HG03460 (cell line): ENCODE data around the gene ABLIM1.

ENCODE experiments used
- ATAC-seq: cut with Tn5 transposase; IDR thresholded peaks from one replicate; pipeline ENCODE4 v1.9.1; 2021; ENCODE audit not compliant: unreplicated experiment

The ABLIM1 gene

DNA sequence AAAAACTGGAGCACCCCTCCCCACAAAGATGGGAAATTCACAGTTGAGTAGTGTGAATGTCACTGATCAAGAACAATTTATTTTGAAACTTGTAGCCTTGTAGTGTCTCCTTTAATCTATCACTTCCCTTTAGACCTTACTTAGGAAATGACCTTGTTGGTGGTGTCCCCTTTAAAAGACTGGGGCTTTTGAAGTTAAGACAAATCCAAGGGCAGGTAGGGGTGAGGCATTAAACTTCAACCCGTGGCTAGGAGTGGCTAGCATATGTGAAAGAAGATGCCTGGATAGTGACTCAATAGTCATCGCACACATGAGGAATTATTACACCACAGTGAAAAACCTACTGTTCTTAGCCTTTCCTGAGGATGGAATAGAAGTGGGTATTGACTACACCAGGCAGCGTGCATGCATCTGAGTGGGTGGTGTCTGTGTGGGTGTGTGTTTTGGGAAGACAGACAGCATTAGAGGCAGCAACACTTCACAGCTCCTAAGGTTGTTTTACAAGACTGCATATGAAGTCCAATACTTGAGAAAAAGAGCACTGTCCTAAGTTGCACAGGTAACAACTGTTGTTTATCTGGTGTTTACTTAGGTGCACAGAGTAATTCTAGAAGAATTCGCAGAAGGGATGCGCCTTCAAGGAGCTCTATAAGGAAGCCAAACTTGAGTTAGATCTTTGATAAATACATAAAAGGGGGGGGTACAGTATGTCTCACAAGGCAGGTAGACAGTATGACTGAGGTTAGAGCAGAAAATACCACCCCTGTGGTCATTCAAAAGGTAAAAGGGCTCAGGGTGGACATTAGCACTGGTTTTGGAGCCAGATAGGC is 32.9 kb downstream of the ABLIM1 start:
- ATAC-seq, result no peak

DNA sequence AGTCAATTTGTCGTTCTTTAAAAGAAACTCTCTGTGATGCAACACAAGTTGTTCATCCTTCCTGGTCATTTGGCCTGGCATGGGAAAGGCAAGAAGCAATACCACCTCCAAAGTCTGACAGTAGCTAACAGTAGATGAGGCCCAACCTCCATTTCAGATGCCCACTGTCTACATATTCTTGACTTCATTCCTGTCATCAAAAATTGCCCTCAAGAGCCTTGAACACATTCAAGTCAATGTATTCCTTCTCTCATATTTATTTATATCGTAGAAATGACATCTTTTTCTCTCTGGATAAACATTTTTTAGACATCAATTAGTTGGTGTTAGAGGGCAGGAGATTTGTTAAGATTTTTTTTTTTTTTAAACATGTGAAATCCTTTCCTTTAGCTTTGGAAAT is 33.7 kb downstream of the ABLIM1 start:
- no peak for ATAC-seq

DNA sequence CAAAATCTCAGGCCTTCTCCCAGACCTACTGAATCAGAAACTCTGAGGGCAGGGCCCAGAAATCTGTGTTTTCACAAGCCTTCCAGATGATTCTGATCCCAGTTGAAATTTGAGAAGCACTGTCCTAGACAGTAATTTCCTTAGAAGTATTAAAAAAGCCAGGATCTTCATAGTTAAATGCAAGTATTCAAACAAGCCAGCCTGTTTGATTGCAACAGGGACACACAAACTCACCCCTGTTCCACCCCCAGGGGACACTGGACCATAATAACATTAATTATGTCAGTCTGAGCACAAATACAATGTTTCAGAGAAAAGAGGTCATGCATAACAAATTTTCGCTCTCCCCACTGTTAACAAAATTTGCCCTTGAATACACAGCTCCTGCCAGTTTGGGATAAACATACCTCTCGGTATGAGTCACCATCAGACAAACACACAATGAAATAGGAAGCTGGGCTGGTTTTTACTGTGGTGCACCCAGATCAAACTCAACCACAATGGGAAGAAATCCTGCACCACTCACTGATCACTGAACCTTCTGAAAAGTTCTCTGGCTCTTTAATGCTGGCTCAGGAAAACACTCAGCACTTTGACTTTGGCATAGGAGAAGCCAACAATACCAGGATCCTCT is 34.3 kb downstream of the ABLIM1 start:
- no peak for ATAC-seq

DNA sequence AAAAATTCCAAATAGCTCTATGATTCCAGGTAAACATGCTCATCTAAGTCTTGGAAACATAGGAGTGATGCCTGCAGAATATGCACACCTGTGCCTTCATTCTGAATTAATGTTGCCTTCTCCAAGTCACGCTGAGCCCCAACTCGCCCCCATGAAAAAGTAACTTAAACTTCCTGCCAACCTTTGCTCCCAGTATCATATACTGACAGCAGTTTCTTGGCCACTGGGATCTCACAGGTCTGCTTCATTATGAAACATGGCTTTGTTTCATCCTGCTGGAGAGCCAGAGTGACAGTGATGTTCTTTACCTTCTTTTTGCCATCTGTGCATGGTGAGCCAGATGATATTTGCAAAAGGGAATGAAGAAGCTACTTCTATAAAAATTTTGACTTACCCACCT is 34.9 kb downstream of the ABLIM1 start:
- no peak for ATAC-seq

DNA sequence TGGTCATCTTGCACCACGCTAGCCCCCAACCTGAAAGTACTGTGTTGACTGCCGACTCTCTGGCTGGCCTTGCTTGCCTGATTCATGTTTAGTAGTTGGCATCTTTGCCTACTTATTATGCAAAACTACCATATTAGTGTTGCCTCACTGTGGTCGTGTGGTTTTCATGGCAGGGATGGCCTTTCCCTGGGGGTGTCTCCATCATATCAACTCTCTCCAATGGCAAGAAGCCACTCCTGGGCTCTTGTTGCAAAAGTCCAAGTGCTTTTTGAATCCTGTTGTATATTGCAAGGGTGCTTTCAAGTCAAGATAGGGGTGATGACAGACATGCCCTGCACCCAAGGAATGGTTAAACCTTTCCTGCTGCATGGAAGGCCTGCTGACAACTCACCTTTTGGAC is 39.4 kb downstream of the ABLIM1 start:
- ATAC-seq, result no peak

DNA sequence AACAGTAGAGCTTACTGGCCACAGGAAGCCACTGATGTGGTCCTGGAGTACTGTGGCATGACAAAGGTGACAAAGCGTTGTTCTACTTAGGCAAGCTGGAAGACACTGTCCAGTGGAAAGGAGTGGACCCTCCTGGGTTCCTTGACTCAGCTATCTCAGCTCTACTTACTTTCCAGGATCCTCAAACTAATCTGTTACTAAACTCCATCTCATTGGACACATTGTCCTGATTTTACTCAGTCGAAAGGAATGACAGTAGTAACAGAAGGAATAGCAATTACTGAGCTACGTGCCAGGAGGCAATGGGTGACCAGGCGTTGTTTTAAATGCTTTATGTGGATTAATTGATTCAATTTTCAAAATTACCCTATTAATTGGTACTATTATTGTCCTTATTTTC is 41.6 kb downstream of the ABLIM1 start:
- no peak for ATAC-seq

DNA sequence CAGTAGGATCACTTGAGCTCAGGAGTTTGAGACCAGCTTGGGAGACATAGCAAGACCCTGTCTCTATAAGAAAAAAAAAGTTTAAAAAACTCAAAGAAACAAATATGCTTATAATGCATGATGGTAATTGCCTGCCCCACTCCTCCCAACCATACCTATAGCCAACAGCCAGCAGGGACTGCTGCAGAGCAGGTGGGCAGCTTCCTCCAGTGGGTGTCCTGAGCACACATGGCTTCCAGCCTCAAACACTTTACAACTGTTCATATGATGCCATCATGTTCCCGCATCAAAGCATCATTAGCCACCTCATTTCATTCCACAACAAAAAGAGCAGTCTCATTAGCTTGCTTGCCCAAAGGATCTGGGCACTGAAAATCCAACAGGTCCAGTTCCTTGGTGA is 42.0 kb downstream of the ABLIM1 start:
- no peak for ATAC-seq

DNA sequence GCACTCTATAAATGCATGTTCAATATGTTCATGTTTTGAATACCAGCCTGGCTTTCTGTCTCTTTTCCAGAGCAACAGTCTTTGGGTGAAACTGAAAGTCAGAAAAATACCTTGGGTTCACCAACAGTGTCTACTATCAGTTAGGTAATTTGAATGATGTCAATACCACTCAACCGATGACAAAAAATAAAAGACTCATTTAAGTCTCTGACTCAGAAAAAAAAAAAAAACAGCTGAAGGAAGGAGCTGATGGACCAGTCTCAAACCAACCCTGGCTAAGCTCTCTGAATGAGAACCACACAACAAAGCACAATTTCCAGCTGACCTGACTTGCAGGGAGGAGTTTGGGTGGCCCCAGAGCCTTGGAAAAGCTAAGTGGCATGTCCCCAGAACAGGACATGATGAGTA is 42.5 kb downstream of the ABLIM1 start:
- peak; percentile 91 for ATAC-seq

DNA sequence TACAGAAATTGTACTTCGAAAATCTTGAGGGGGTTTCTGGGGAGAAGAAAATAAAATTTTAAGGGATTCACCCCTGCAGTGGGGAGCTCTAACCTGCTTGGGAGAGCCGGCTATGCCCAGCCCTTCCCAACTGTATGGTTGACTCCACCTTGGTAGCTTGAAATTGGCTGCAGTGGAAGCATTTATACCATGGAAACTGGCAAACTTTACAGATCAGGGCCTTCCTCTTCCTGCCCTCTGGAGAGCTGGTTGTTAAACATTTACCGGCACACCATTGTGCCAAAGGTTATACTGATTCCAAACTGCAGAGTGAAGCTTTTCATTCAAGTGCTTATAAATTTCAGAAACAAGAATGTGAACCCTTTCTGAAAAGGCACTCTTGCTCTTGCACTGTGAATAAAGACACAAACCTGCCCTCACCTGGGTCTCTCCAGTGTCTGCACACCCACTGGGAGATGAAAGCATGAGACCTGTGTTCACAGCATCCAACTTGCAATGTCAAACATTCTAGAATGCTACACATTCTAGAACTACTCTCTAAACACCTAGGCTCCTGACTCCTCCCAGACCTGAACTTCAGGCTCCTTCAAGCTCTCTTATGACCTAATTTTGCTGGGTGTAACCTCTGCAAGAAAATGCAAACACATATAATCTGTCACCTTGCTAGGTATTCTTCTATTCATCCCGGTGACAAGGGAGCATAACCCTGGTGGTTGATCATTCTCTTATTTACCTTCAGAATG is 44.7 kb downstream of the ABLIM1 start:
- ATAC-seq, result no peak

DNA sequence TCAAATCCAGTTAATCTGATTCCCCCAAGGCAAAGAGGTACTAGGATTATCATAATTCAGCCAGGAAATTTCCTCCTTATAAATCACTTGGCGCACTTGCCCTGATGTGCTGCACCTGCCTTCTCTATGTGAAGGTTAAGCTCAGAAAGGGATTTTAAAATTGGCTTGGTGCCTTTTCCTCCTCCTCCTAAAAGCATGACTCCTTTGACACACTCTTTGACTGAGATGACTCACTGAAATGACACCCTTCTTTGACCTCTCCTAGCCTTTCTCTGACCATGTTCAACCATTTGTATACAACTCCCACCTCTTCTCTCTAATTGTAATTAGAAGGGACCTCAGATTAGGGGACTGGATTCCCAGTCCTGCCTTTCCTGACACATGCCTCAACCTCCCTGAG is 46.5 kb downstream of the ABLIM1 start:
- ATAC-seq, result no peak

DNA sequence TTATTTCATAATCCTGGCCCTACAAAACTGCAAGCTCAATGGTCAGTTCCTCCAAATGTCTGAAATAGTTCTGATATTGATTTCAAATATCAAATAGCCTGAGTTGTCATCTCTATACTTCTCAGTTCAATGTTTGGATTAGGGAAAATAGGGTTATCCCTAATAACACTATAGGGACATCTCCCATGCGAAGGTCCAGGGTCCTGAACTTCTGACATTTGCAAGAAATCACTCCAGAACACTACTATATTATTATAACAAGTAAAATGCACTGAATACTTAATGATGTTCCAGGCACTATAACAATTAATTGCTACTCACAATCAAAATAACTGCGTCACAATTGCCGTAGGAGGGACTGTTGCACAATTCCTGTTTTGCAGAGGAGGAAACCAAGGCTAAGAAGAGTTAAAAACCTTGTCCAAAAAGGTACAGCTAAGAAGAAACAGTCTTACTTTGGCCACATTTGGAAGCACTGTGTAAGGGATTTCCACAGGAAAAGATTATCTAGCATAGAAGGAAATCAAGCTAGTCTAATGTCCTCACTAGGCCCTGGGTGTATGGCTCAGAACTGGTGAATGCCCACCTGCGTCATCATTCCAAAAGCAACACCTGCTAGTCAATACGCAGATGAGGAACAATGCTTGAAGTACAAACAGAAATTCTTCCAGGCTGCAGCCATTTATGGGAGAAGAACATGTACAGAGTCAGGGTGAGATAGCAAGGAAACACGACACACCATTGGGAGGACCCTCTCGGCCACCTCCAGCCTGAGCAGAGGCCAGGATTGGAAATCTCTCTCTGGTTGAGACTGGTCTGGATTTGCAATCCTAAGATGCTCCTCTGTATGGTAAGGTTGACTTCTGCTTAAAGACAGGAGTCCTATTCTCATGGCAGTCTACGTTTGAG is 48.3 kb downstream of the ABLIM1 start:
- ATAC-seq, result no peak

DNA sequence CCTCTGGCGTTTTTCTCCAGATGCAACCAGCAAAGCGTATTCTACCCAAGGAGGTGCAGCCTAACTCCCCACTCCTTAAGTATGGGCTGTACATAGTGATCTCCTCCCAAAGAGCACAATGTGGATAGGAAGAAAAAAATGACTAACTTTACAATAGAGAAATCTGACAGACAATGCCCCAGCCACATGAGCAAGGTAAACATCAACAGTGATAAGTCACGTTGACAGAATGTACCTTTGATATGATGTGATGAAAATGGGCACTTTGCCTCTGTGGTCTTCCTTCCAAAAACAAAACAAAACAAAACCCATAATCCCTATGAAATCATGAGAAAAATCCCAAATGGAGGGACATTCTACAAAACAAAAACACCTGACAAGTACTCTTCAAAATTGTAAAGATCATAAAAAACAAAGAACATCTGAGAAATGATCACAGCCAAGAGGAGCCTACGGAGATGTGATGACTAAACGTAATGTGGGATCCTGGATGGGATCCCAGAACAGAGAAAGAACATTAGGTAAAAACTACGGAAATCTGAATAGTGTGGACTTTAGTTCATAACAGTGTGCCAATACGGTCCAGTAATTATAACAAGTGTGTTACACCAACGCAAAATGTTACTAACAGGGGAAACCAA is 50.6 kb downstream of the ABLIM1 start:
- ATAC-seq, result no peak

DNA sequence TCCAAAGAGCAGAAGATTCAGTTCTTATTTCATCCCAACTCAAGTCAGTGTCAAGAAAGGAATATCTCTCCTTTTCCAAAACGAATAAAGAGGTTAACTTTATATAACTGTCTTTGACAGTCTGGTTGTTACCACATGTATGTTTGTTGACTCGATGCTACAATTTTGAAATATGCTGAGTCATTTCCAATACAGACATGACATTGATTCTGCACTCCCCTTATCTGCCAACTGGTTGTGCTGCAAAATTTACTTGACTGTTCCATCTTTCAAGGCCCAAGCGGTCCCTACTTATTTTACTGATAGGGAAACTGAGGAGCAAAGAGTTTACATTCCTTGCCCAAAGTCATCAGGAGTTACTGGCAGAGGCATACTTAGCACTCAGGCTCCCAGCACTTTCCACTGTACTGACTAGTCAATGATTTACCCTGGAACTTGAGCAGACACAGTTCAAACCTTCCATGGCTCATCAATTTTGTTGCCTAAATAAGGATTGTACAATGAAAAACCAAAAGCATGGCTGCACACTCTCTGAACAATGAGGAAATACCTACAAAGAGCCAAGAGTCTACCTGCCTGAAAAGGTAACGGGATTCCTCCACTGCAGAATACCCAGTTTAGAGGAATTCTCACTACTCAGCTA is 52.8 kb downstream of the ABLIM1 start:
- ATAC-seq, result no peak

DNA sequence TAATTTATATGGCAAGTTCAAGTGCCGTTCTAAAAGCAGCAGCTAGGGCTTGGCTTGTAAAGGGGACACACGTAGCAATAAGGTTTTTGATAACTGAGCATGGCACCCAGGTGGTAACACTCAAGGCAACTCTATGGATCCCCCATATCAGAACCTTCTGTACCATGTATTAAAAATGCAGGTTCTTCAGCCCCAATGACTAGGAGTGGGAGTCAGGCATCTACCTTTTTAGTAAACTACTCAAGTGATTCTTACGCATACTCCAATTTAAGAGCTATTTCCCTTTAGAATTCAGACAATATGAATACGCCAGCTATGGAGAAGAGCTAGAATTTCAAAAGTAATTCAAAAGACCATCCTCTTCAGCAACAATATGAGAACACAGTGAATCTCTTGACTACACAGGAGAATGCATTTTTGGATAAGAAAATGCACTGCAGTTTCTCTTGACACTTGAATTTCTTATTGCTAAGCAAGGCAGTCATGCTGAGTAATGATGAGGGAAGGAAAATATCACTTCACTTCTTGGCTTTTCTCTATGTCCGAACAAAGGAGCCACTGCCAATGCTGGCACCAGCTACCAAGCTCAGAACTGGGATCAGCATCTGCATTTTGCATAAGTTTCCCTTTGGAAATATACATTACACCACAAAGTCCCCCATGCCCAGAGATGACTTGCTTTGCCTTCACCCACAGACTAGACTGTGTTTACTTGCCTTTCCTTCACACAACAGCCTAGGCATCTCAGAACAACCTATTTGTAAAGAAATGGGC is 53.5 kb downstream of the ABLIM1 start:
- ATAC-seq, result no peak

DNA sequence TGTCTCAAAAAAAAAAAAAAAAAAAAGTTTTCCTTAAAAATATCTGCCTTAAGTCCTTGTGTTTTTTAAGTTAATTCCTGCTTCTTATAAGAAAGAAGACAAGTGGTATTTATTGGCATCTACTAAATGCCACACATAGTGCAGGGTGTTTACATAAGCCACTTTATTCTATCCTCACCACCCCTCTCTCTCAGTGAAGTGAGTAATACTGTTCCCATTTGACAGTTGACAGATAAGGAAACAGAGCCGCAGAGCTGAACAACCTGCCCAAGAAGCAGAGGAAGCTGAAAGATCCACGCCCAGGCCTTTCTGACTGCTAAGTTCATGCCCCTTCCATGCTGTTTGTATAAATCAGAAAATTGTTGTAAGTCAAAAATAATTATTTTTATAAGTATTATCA is 54.1 kb downstream of the ABLIM1 start:
- ATAC-seq, result no peak

DNA sequence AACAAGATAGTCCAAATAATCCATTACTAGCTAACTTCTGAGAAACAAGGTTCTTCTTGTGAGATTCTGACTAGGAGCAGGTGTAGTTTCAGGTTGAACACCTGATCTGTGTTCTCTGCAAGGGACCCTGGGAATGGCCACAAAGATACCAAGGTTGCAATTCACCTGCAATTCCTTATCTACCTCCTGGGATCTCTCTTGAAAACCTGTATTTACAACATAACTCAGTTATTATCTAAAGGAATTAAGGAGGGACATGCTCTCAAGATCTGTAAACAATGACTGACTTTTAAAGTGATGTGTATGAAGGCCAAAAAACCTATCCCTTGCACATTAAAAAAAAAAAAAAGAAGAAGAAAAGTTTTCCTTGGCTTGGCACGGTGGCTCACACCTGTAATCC is 54.8 kb downstream of the ABLIM1 start:
- no peak for ATAC-seq

DNA sequence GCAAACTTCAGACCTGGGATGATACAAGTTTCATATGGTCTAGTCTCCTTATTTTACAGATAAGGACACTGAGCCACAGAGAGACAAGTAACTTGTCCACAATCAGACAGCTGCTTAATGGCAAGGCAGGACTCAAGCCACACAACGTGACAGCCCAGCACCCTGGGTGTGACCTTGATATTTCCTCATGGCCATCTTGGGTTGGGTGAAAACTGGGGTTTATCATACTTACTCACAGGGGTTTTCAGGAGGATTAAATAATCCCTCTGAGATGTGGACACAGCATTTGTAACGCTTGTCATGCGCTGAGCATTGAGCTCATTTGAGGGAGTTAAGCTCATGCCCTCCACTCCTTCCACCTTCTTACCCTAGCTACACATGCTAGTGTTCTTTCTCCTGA is 58.0 kb downstream of the ABLIM1 start:
- ATAC-seq, result no peak

DNA sequence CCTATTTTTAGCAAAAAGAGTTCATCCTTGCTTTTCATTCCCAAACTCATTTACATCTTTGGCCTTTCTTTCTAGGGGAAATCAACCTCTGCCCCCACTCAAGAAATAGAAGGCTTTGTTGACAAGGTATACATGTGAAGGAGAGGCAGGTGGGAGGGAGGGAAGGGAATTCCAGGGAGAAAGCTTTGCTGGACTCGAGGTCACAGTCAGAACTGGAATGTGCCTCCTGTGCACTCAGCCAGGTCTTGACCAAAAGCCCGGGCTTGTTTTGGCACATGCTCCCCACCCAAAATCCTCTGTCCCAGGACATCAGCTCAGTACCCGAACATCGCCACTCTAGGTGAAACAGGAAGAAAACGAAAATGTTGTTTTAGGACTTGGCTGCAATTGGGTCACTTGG is 61.3 kb downstream of the ABLIM1 start:
- ATAC-seq, result no peak

DNA sequence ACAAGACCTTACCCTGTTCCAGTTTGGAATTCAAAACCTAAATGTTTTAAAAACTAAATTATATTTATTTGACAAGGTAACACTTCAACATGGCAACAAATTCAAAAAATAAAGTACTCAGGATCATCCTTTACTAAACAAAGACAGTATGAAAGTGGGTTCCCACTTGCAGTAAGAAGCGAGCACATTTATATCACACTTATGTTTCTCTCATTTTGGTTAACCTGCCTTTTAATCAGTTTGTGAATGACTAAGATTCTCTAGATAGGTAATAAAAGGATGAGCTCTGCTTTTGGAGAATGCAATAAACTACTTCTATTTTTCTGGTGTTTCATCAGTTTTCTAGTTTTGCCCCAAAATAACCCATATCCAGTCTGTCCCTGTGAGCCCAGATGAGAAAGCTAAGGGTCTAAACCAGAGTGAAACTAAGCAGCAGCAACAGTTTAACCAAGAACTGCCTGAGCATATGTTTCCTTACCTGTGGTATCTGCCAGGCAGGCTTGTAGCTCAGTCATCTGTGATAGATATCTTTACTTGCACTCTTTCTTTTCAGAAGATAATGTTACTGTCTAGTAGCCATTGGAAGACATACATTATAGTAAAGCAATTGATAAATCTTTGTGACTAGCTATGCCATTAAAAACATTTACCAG is 64.1 kb downstream of the ABLIM1 start:
- ATAC-seq, result no peak
